ENCODE measurements around the gene EIF2D.

The EIF2D gene

GRCh38 chr1:206609229-206609991 lies 2.9 kb downstream of the EIF2D start:
- H3K36me3 ChIP-seq (ENCODE audit: insufficient read depth), result no peaks in the 10 kb centered on the region
- no peaks in the 10 kb centered on the region for H3K27me3 ChIP-seq (ENCODE audit: insufficient read depth, low read depth)
- H3K4me1 ChIP-seq (ENCODE audit: low read depth, poor library complexity, severe bottlenecking), result peaks cover 20% of the 10 kb centered on the region
- H3K9ac ChIP-seq, result no peak overlapping the region
- TF ChIP-seq, protein P1, sequence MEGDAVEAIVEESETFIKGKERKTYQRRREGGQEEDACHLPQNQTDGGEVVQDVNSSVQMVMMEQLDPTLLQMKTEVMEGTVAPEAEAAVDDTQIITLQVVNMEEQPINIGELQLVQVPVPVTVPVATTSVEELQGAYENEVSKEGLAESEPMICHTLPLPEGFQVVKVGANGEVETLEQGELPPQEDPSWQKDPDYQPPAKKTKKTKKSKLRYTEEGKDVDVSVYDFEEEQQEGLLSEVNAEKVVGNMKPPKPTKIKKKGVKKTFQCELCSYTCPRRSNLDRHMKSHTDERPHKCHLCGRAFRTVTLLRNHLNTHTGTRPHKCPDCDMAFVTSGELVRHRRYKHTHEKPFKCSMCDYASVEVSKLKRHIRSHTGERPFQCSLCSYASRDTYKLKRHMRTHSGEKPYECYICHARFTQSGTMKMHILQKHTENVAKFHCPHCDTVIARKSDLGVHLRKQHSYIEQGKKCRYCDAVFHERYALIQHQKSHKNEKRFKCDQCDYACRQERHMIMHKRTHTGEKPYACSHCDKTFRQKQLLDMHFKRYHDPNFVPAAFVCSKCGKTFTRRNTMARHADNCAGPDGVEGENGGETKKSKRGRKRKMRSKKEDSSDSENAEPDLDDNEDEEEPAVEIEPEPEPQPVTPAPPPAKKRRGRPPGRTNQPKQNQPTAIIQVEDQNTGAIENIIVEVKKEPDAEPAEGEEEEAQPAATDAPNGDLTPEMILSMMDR (conservative IDR thresholded peaks at IDR 0.05; ENCODE audit: low read depth, low read length), result no peak
- H3K27ac ChIP-seq, result no peak overlapping the region
- H3K79me2 ChIP-seq (ENCODE audit: insufficient read depth, low read depth), result peaks cover 10% of the 10 kb centered on the region; the same call in 1 of the 2 replicates
- no peak overlapping the region for H2AFZ ChIP-seq (ENCODE audit: low read depth)
- no peak overlapping the region for H3K4me2 ChIP-seq
- H3K4me3 ChIP-seq (IDR thresholded peaks at IDR 0.05; ENCODE audit: insufficient read depth, low read depth, low read length), result no peak overlapping the region
- no peaks in the 10 kb centered on the region for H4K20me1 ChIP-seq (ENCODE audit: insufficient read depth)

- Histone ChIP-seq H3K36me3 (ENCODE audit: insufficient read depth) (no peaks in the 10 kb centered on the region), H3K4me2 (no peak overlapping the region), H3K4me3 (IDR thresholded peaks at IDR 0.05; ENCODE audit: insufficient read depth, low read depth, low read length) (no peak overlapping the region), H3K9ac (no peak overlapping the region), H3K4me1 (ENCODE audit: low read depth, poor library complexity, severe bottlenecking) (peaks cover 20% of the 10 kb centered on the region), H3K27ac (no peak overlapping the region), H2AFZ (ENCODE audit: low read depth) (no peak overlapping the region), H4K20me1 (ENCODE audit: insufficient read depth) (no peaks in the 10 kb centered on the region), H3K27me3 (ENCODE audit: insufficient read depth, low read depth) (no peaks in the 10 kb centered on the region), H3K79me2 (ENCODE audit: insufficient read depth, low read depth) (peaks cover 10% of the 10 kb centered on the region; the same call in 1 of the 2 replicates)
- TF ChIP-seq, protein P1 (conservative IDR thresholded peaks at IDR 0.05; ENCODE audit: low read depth, low read length), result peak; percentile 99
These were observed 4.1 kb downstream of the EIF2D start for GRCh38 chr1:206608108-206608698.

- no peak overlapping the region for H3K9ac ChIP-seq
- H3K4me3 ChIP-seq (IDR thresholded peaks at IDR 0.05; ENCODE audit: insufficient read depth, low read depth, low read length), result no peak overlapping the region
- no peaks in the 10 kb centered on the region for H3K27me3 ChIP-seq (ENCODE audit: insufficient read depth, low read depth)
- no peak overlapping the region for H2AFZ ChIP-seq (ENCODE audit: low read depth)
- peaks cover 17% of the 10 kb centered on the region for H3K4me1 ChIP-seq (ENCODE audit: low read depth, poor library complexity, severe bottlenecking)
- H3K27ac ChIP-seq, result no peak overlapping the region
- peaks cover 9% of the 10 kb centered on the region; the same call in 1 of the 2 replicates for H3K79me2 ChIP-seq (ENCODE audit: insufficient read depth, low read depth)
- TF ChIP-seq, protein P1 (conservative IDR thresholded peaks at IDR 0.05; ENCODE audit: low read depth, low read length), result peak; percentile 79
- H3K36me3 ChIP-seq (ENCODE audit: insufficient read depth), result no peaks in the 10 kb centered on the region
- no peak overlapping the region for H3K4me2 ChIP-seq
- no peaks in the 10 kb centered on the region for H4K20me1 ChIP-seq (ENCODE audit: insufficient read depth)
These were observed 5.4 kb downstream of the EIF2D start for GRCh38 chr1:206606867-206607266.

GRCh38 chr1:206604861-206605260 lies 7.4 kb downstream of the EIF2D start:
- Histone ChIP-seq H3K4me1 (ENCODE audit: low read depth, poor library complexity, severe bottlenecking) (peaks cover 9% of the 10 kb centered on the region), H3K36me3 (ENCODE audit: insufficient read depth) (no peaks in the 10 kb centered on the region), H3K4me2 (no peak overlapping the region), H4K20me1 (ENCODE audit: insufficient read depth) (no peaks in the 10 kb centered on the region), H3K9ac (no peak overlapping the region), H3K27ac (no peak overlapping the region), H3K79me2 (ENCODE audit: insufficient read depth, low read depth) (no peaks in the 10 kb centered on the region), H2AFZ (ENCODE audit: low read depth) (no peak overlapping the region), H3K27me3 (ENCODE audit: insufficient read depth, low read depth) (no peaks in the 10 kb centered on the region), H3K4me3 (IDR thresholded peaks at IDR 0.05; ENCODE audit: insufficient read depth, low read depth, low read length) (no peak overlapping the region)
- TF ChIP-seq, protein P1 (conservative IDR thresholded peaks at IDR 0.05; ENCODE audit: low read depth, low read length), result no peak
